AG10803 (cell line): ENCODE data around the gene ISYNA1.

ENCODE experiments used
- DNase-seq: peaks from one replicate; pipeline ENCODE4 v3.0.0; 2010; ENCODE audit warnings: low read depth
- H3K4me3 ChIP-seq: 2 replicates; pipeline ENCODE4 v1.5.1; 2011; ENCODE audit warnings: mild to moderate bottlenecking, low read length, control low read depth
- CTCF ChIP-seq: conservative IDR thresholded peaks from 2 replicates; pipeline ENCODE4 v1.5.1; 2011; ENCODE audit warnings: mild to moderate bottlenecking, low read length, control low read depth, inconsistent platforms

ISYNA1 gene

GRCh38 chr19:18457483-18458331 is 19.8 kb upstream of the ISYNA1 start:
- no peak overlapping the region for H3K4me3 ChIP-seq
- DNase-seq, result no peak
- TF ChIP-seq CTCF, result no peak

GRCh38 chr19:18456974-18457373 is 19.0 kb upstream of the ISYNA1 start:
- no peak for TF ChIP-seq CTCF
- no peak overlapping the region for H3K4me3 ChIP-seq
- no peak for DNase-seq

GRCh38 chr19:18456279-18456678 is 18.3 kb upstream of the ISYNA1 start:
- DNase-seq, result no peak
- H3K4me3 ChIP-seq, result no peak overlapping the region
- no peak for TF ChIP-seq CTCF

- peak; percentile 51 for DNase-seq
- no peak for TF ChIP-seq CTCF
These were observed 15.5 kb upstream of the ISYNA1 start for GRCh38 chr19:18453269-18454024.

GRCh38 chr19:18452386-18452785 is 14.5 kb upstream of the ISYNA1 start:
- DNase-seq, result no peak
- H3K4me3 ChIP-seq, result no peak overlapping the region
- TF ChIP-seq CTCF, result no peak

More at GRCh38 chr19:18453269-18454024, 15.5 kb upstream of the ISYNA1 start:
- no peak overlapping the region for H3K4me3 ChIP-seq

- DNase-seq, result peak; percentile 69
These were observed 13.3 kb upstream of the ISYNA1 start for GRCh38 chr19:18450931-18451836.

More at GRCh38 chr19:18450931-18451836, 13.3 kb upstream of the ISYNA1 start:
- no peak overlapping the region for H3K4me3 ChIP-seq
- TF ChIP-seq CTCF, result peak; percentile 87
